RWPE2 (cell line): Measurements from ENCODE around the gene TBX1.

Experiments
- ATAC-seq: fragments of 200-7000 bp; cut with Tn5 transposase; 3 replicates; pipeline ENCODE4 v1.9.1; 2021; ENCODE audit warnings: low read depth
- DNase-seq: peaks from one replicate; pipeline ENCODE4 v3.0.0-alpha.2; 2020; ENCODE audit warnings: low spot score
- H3K27ac ChIP-seq: fragments of 450-650 bp; 2 replicates; pipeline ENCODE4 v1.5.1; 2017; ENCODE audit warnings: mild to moderate bottlenecking; ENCODE audit not compliant: poor library complexity, severe bottlenecking
- H3K27me3 ChIP-seq: fragments of 250-450 bp; sonication (Bioruptor Pico); 2 replicates; pipeline ENCODE4 v1.5.1; 2021; ENCODE audit warnings: mild to moderate bottlenecking, moderate library complexity; ENCODE audit not compliant: insufficient read depth, poor library complexity, severe bottlenecking
- H3K36me3 ChIP-seq: fragments of 250-450 bp; sonication (Bioruptor Pico); 2 replicates; pipeline ENCODE4 v1.5.1; 2020; ENCODE audit warnings: low read depth, mild to moderate bottlenecking, moderate library complexity
- H3K4me1 ChIP-seq: fragments of 250-450 bp; sonication (Bioruptor Pico); 2 replicates; pipeline ENCODE4 v1.5.1; 2021; ENCODE audit warnings: mild to moderate bottlenecking, moderate library complexity; ENCODE audit not compliant: insufficient read depth, poor library complexity, severe bottlenecking
- H3K4me3 ChIP-seq: fragments of 250-450 bp; sonication (Bioruptor Pico); 2 replicates; pipeline ENCODE4 v1.5.1; 2021; ENCODE audit warnings: mild to moderate bottlenecking, moderate library complexity; ENCODE audit not compliant: severe bottlenecking
- H3K9me3 ChIP-seq: fragments of 250-450 bp; sonication (Bioruptor Pico); 2 replicates; pipeline ENCODE4 v1.5.1; 2021; ENCODE audit warnings: mild to moderate bottlenecking, moderate library complexity; ENCODE audit not compliant: severe bottlenecking
- TF ChIP-seq, protein P1 (sequence below): fragments of 450-650 bp; IDR thresholded peaks from one replicate; pipeline ENCODE4 v1.5.1; 2017; ENCODE audit warnings: mild to moderate bottlenecking, moderate library complexity; ENCODE audit not compliant: poor library complexity, severe bottlenecking

The TBX1 gene

DNA sequence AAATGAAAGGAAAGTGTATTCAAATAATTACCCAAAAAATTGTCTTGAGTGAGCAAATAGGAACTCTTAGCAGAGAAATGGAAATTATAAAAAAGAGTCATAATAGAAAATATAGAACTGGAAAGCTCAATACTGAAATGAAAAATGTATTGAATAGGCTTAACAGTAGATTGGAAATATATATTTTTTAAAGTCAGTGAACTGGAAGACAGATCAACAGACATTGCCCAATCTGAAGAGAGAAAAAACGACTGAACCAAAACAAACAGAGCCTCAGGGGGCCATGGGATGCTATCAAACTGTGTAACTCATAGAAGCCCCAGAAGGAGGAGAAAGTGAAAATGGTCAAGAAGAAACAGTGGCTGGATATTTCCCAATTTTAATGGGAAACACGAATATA lies 32.6 kb downstream of the TBX1 start:
- TF ChIP-seq, protein P1, sequence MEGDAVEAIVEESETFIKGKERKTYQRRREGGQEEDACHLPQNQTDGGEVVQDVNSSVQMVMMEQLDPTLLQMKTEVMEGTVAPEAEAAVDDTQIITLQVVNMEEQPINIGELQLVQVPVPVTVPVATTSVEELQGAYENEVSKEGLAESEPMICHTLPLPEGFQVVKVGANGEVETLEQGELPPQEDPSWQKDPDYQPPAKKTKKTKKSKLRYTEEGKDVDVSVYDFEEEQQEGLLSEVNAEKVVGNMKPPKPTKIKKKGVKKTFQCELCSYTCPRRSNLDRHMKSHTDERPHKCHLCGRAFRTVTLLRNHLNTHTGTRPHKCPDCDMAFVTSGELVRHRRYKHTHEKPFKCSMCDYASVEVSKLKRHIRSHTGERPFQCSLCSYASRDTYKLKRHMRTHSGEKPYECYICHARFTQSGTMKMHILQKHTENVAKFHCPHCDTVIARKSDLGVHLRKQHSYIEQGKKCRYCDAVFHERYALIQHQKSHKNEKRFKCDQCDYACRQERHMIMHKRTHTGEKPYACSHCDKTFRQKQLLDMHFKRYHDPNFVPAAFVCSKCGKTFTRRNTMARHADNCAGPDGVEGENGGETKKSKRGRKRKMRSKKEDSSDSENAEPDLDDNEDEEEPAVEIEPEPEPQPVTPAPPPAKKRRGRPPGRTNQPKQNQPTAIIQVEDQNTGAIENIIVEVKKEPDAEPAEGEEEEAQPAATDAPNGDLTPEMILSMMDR, result no peak
- no peaks in the 10 kb centered on the region for H3K27me3 ChIP-seq
- peaks cover 6% of the 10 kb centered on the region for H3K9me3 ChIP-seq
- DNase-seq (no peak), ATAC-seq (no peak)
- no peak overlapping the region for H3K4me3 ChIP-seq
- H3K27ac ChIP-seq, result no peak overlapping the region
- H3K36me3 ChIP-seq, result no peaks in the 10 kb centered on the region
- H3K4me1 ChIP-seq, result no peaks in the 10 kb centered on the region

DNA sequence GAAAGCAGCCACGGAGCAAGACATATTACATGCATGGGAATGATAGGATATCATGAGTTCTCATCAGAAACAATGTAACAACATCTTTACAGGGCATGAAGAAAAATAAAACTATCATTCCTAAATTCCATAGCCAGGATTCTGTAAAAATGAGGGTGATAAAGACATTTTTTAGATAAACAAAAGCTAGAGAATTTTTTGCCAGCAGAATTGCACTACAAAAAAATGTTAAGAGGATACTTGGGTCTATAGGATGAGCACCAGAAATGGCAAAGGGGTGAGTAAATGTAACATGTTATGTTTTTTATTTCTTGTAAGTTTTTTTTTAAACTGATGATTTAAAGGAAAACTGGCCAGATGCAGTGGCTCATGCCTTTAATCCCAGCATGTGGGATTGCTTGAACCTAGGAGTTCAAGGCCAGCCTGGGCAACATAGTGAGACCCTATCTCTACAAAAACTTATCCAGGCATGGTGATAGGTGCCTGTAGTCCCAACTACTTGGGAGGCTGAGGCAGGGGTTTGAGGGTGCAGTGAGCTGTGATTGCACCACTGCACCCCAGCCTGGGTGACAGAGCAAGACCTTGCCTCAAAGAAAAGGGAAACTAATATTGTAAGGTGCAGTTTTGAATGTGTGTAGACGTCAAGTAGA lies 33.2 kb downstream of the TBX1 start:
- H3K4me3 ChIP-seq, result no peak overlapping the region
- H3K27ac ChIP-seq, result no peak overlapping the region
- H3K27me3 ChIP-seq, result no peaks in the 10 kb centered on the region
- H3K4me1 ChIP-seq, result no peaks in the 10 kb centered on the region
- no peak for DNase-seq
- ATAC-seq, result no peak
- TF ChIP-seq, protein P1, result no peak
- no peaks in the 10 kb centered on the region for H3K36me3 ChIP-seq
- peaks cover 6% of the 10 kb centered on the region for H3K9me3 ChIP-seq

DNA sequence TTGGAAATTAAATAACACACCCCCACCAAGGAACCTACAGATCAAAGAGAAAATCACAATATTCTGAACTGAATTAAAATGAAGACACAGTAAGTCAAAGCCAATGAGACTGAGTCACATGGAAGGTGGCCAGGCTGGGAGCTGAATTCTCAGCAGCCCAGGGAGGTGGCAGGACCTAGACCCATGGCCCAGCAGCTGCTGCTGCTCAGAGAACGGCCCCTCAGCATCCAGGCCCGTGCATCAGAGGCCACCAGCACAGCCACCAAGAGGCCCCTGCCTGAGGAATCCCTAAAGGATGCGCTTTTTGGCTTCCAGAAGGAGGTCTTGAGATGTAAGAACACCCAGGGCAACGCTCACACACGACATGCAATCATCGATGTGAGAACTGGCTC lies 35.0 kb downstream of the TBX1 start:
- Histone ChIP-seq H3K9me3 (peaks cover 3% of the 10 kb centered on the region), H3K36me3 (no peaks in the 10 kb centered on the region), H3K27ac (no peak overlapping the region), H3K4me1 (no peaks in the 10 kb centered on the region), H3K27me3 (no peaks in the 10 kb centered on the region), H3K4me3 (no peak overlapping the region)
- TF ChIP-seq, protein P1, result no peak
- DNase-seq, result no peak
- no peak for ATAC-seq

DNA sequence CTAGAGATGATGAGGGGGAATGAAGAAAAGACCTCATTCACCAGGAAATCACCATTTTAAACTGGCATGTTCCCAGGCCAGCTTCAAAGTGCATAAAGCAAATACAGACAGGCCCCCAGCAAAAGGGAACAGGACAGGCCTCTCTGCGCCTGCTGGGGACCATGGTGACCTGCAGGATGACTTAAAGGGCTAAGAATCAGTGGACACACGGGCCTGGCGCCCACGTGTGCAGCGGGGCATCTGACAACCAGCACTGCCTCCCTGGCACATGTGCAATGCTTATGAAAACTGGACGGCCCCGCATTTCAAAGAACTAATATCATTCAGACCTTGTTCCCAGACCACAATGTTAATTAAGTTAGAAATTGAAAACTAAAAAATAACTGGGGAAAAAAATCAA lies 35.6 kb downstream of the TBX1 start:
- H3K9me3 ChIP-seq, result peaks cover 3% of the 10 kb centered on the region
- no peak overlapping the region for H3K4me3 ChIP-seq
- no peaks in the 10 kb centered on the region for H3K36me3 ChIP-seq
- TF ChIP-seq, protein P1, result no peak
- H3K27me3 ChIP-seq, result no peaks in the 10 kb centered on the region
- H3K27ac ChIP-seq, result no peak overlapping the region
- DNase-seq (no peak), ATAC-seq (no peak)
- no peaks in the 10 kb centered on the region for H3K4me1 ChIP-seq

DNA sequence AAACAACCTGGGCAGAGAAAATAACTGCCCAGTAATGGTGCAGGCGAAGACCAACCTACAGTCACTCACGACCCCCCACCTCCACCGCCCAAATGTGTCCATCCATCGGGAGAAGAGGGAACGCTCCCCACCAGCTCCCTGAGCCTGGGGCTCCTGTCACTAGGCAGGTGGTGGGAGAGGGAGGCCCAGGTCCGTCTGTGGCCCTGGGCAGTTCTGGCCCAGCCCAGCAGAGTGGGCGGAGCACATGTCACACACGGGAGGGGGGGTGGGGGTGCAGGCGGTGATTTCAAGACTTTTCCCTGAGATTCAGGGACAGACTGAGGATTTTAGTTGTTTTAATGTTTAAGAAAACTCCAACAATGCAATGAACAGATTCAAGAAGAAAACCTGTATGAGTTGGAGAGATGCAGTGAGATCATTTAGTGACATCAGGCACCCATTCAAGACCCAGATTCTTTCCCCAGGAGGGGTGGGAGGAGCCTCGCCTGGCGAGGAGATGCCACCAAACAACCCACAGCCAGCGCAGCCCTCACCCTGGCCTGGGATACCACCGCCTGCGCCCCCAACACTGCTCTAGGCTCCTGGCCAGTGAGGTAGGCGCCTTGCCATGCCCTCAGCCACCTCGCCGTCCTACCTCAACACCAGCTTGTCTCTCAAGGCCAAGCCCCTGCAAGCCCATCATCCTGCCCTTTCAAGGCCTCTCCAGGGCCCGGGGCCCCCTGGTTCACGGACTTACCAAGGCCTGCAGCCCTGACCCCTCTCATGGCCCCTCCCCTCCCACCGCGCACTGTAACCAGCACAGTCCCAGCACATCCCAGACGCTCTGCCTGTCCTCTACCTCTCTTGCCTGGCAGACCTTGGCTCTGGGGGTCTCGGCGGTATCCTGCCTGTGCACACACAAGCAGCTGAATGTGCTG lies 36.8 kb downstream of the TBX1 start:
- no peak for ATAC-seq
- H3K27me3 ChIP-seq, result no peaks in the 10 kb centered on the region
- peaks cover 3% of the 10 kb centered on the region for H3K9me3 ChIP-seq
- DNase-seq, result no peak
- no peaks in the 10 kb centered on the region for H3K4me1 ChIP-seq
- H3K36me3 ChIP-seq, result no peaks in the 10 kb centered on the region
- H3K4me3 ChIP-seq, result no peak overlapping the region
- no peak overlapping the region for H3K27ac ChIP-seq
- TF ChIP-seq, protein P1, result no peak
